ENCODE data around the gene MOBP. TPM values are rescaled to one million over a fixed set of nuclear protein-coding genes. Genes with fewer than 3 reads are reported as not detected.

The MOBP gene
- total and polyA plus RNA-seq, 2 of the 4 experiments (the other 2 are of a cell fraction), result not detected

- H3K4me2 ChIP-seq (ENCODE audit: low read depth, low read length), result no peak overlapping the region
- no peak overlapping the region for H2AK9ac ChIP-seq (replicated peaks; ENCODE audit: low read depth, low read length, poor library complexity)
- no peak overlapping the region for H3K14ac ChIP-seq (replicated peaks; ENCODE audit: low read depth, low read length)
- no peak overlapping the region for H2BK20ac ChIP-seq (ENCODE audit: low read depth, low read length)
- no peaks in the 10 kb centered on the region for H3K9me3 ChIP-seq (ENCODE audit: control insufficient read depth, insufficient read depth, low read length)
- H3K27me3 ChIP-seq (ENCODE audit: control insufficient read depth, insufficient read depth, low read length), result no peaks in the 10 kb centered on the region; the same call in 1 of the 2 replicates
- no TSS peak for BruUV-seq (replicated peaks)
- intact Hi-C loops (cut with micrococcal nuclease) (no loop called here), dilution Hi-C loops (cut with HindIII; ENCODE audit: low sequenced_read_pairs, unreplicated experiment) (no loop called here), in situ Hi-C loops (cut with MboI; ENCODE audit: low sequenced_read_pairs) (no loop called here)
- TF ChIP-seq RCOR1 (IDR thresholded peaks at IDR 0.05; ENCODE audit: insufficient replicate concordance, low read length) (no peak), CHD1 (IDR thresholded peaks at IDR 0.05; ENCODE audit: low read depth, low read length) (no peak), SMC3 (IDR thresholded peaks at IDR 0.05; ENCODE audit: low read depth, low read length) (no peak), BHLHE40 (IDR thresholded peaks at IDR 0.05; ENCODE audit: low read depth, low read length) (no peak), ELK1 (IDR thresholded peaks at IDR 0.05; ENCODE audit: borderline replicate concordance, low read depth, low read length) (no peak), POLR2A (IDR thresholded peaks at IDR 0.05; ENCODE audit: low read depth, low read length) (no peak), RFX5 (IDR thresholded peaks at IDR 0.05; ENCODE audit: low read depth, low read length) (no peak), FOS (IDR thresholded peaks at IDR 0.05; ENCODE audit: low read depth, low read length) (no peak), NFE2L2 (IDR thresholded peaks at IDR 0.05; ENCODE audit: low read depth, low read length) (no peak), USF2 (IDR thresholded peaks at IDR 0.05; ENCODE audit: low read depth, low read length) (no peak), MXI1 (IDR thresholded peaks at IDR 0.05; ENCODE audit: borderline replicate concordance, low read depth, low read length) (no peak), RAD21 (IDR thresholded peaks at IDR 0.05; ENCODE audit: low read length) (no peak), CEBPB (IDR thresholded peaks at IDR 0.05; ENCODE audit: low read depth, low read length) (no peak), MAZ (IDR thresholded peaks at IDR 0.05; ENCODE audit: borderline replicate concordance, low read depth, low read length) (no peak)
- H3K79me1 ChIP-seq (ENCODE audit: low read depth in 1 of 2, low read length in 2 of 2), result no peaks in the 10 kb centered on the region
- H3K9ac ChIP-seq (ENCODE audit: low read depth, low read length), result no peak overlapping the region
- no peak for ATAC-seq (ENCODE audit: low read depth)
- no peak overlapping the region for H2BK120ac ChIP-seq (ENCODE audit: low read depth, low read length)
- no peak overlapping the region for H3K23ac ChIP-seq (ENCODE audit: low read depth, low read length)
- H3K18ac ChIP-seq (ENCODE audit: low read depth, low read length), result no peak overlapping the region
- H3K27ac ChIP-seq (ENCODE audit: insufficient read depth, low read length), result no peak overlapping the region
- H3K4me1 ChIP-seq (ENCODE audit: control insufficient read depth, insufficient read depth, low read length), result no peaks in the 10 kb centered on the region
- H3K4ac ChIP-seq (ENCODE audit: low read depth, low read length), result no peak overlapping the region
- no peak overlapping the region for H3K4me3 ChIP-seq (ENCODE audit: insufficient read depth, low read depth, low read length)
- ChIA-PET CTCF (no interaction called here), POLR2A (ENCODE audit: unreplicated experiment) (no interaction called here)
- H3K36me3 ChIP-seq (ENCODE audit: control insufficient read depth, insufficient read depth, low read length), result no peaks in the 10 kb centered on the region
- DNase-seq, result no peak
- H3K56ac ChIP-seq (ENCODE audit: extremely low read depth, insufficient read depth, low read length), result no peak overlapping the region
- H4K5ac ChIP-seq (ENCODE audit: low read depth, low read length), result no peak overlapping the region
- H4K8ac ChIP-seq (ENCODE audit: low read depth in 2 of 2, low read length in 2 of 2), result no peak overlapping the region
- no CpG with 5 or more reads among the region's 4 CpGs for WGBS, 2 experiments (ENCODE audit: extremely low coverage in 2 of 2, insufficient read length in 1 of 2)
- no peak overlapping the region for H2AFZ ChIP-seq (replicated peaks; ENCODE audit: low read length, poor library complexity)
- no peaks in the 10 kb centered on the region for H3K9me1 ChIP-seq (ENCODE audit: insufficient read depth, low read length)
- no peak overlapping the region for H2AK5ac ChIP-seq (ENCODE audit: low read depth, low read length)
- no peaks in the 10 kb centered on the region for H4K20me1 ChIP-seq (ENCODE audit: insufficient read depth, low read length)
- no peak overlapping the region for H4K91ac ChIP-seq (ENCODE audit: insufficient read depth, low read depth, low read length)
- no peak overlapping the region for H2BK15ac ChIP-seq (ENCODE audit: low read depth, low read length)
- no peak overlapping the region for H2BK5ac ChIP-seq (ENCODE audit: low read depth, low read length, poor library complexity, severe bottlenecking)
These were observed 27.3 kb downstream of the MOBP start for GRCh38 chr3:39494781-39495180.
